ENCODE measurements around the gene BBLN. TPM values are rescaled to one million over a fixed set of nuclear protein-coding genes. Genes with fewer than 3 reads are reported as not detected.

The BBLN gene
- polyA plus RNA-seq, 3 donors: 30.0 to 51.0 (median 48.6) TPM

GRCh38 chr9:128136816-128137793 is 23.0 kb upstream of the BBLN start:
- no peak for DNase-seq (ENCODE audit: extremely low read depth in 1 of 11, low read depth in 9 of 11, low spot score in 4 of 11)

- no peak for DNase-seq (ENCODE audit: extremely low read depth in 1 of 11, low read depth in 9 of 11, low spot score in 4 of 11)
These were observed 22.1 kb upstream of the BBLN start for GRCh38 chr9:128138001-128138400.

- no peak for DNase-seq (ENCODE audit: extremely low read depth in 1 of 11, low read depth in 9 of 11, low spot score in 4 of 11)
These were observed 20.4 kb upstream of the BBLN start for GRCh38 chr9:128139621-128140020.

GRCh38 chr9:128141604-128142003 is 18.5 kb upstream of the BBLN start:
- DNase-seq (ENCODE audit: extremely low read depth in 1 of 11, low read depth in 9 of 11, low spot score in 4 of 11): no peak

- no peak for DNase-seq (ENCODE audit: extremely low read depth in 1 of 11, low read depth in 9 of 11, low spot score in 4 of 11)
These were observed 18.0 kb upstream of the BBLN start for GRCh38 chr9:128142061-128142460.

- DNase-seq (ENCODE audit: extremely low read depth in 1 of 11, low read depth in 9 of 11, low spot score in 4 of 11): no peak
These were observed 17.5 kb upstream of the BBLN start for GRCh38 chr9:128142596-128142995.

- DNase-seq (ENCODE audit: extremely low read depth in 1 of 11, low read depth in 9 of 11, low spot score in 4 of 11): no peak
These were observed 16.4 kb upstream of the BBLN start for GRCh38 chr9:128143525-128144238.

- DNase-seq (ENCODE audit: extremely low read depth in 1 of 11, low read depth in 9 of 11, low spot score in 4 of 11): no peak
These were observed 15.6 kb upstream of the BBLN start for GRCh38 chr9:128144239-128145181.

GRCh38 chr9:128145536-128145935 is 14.5 kb upstream of the BBLN start:
- DNase-seq (ENCODE audit: extremely low read depth in 1 of 11, low read depth in 9 of 11, low spot score in 4 of 11): peak in 4 of 11 donors; percentile 42 to 73 (median 60)

- DNase-seq (ENCODE audit: extremely low read depth in 1 of 11, low read depth in 9 of 11, low spot score in 4 of 11): no peak
These were observed 14.1 kb upstream of the BBLN start for GRCh38 chr9:128145951-128146351.

GRCh38 chr9:128146591-128147120 is 13.4 kb upstream of the BBLN start:
- DNase-seq (ENCODE audit: extremely low read depth in 1 of 11, low read depth in 9 of 11, low spot score in 4 of 11): no peak

GRCh38 chr9:128148509-128149000 is 11.5 kb upstream of the BBLN start:
- DNase-seq (ENCODE audit: extremely low read depth in 1 of 11, low read depth in 9 of 11, low spot score in 4 of 11): no peak

- no peak for DNase-seq (ENCODE audit: extremely low read depth in 1 of 11, low read depth in 9 of 11, low spot score in 4 of 11)
These were observed 10.9 kb upstream of the BBLN start, which contains the start of gene LCN2 for GRCh38 chr9:128149001-128149701. TSS of gene LCN2 (plus strand) at chr9:128149453. CDS start at chr9:128149526, 73 bp downstream.

- DNase-seq (ENCODE audit: extremely low read depth in 1 of 11, low read depth in 9 of 11, low spot score in 4 of 11): no peak
These were observed 10.0 kb upstream of the BBLN start for GRCh38 chr9:128149951-128150593.

GRCh38 chr9:128150594-128151308 is 9.3 kb upstream of the BBLN start:
- DNase-seq (ENCODE audit: extremely low read depth in 1 of 11, low read depth in 9 of 11, low spot score in 4 of 11): no peak

- DNase-seq (ENCODE audit: extremely low read depth in 1 of 11, low read depth in 9 of 11, low spot score in 4 of 11): no peak
These were observed 8.5 kb upstream of the BBLN start for GRCh38 chr9:128151309-128152132.

All from renal cortex interstitium (tissue), 11 donors.